ENCODE data around the gene GPR157. TPM values are rescaled to one million over a fixed set of nuclear protein-coding genes. Genes with fewer than 3 reads are reported as not detected.
A peak's percentile ranks its signal among the peaks of the same experiment; 100 is the strongest.

Gene GPR157
- polyA plus RNA-seq, 3 donors: 0.56 to 1.1 (median 0.72) TPM

GRCh38 chr1:9143250-9143649, 14.3 kb upstream of the GPR157 start:
- DNase-seq: peak; percentile 53 to 75 (median 74)
- WGBS (ENCODE audit: insufficient coverage): 56% methylated on average over 6 of the region's 7 CpGs
- H3K4me3 Mint-ChIP-seq: no peak overlapping the region
- Histone ChIP-seq H3K36me3 (replicated peaks in 1 of 2; ENCODE audit: control insufficient read depth in 1 of 2, insufficient read depth in 2 of 2, low read length in 2 of 2) (no peaks in the 10 kb centered on the region), H4K20me1 (ENCODE audit: insufficient read depth, low read length) (no peaks in the 10 kb centered on the region), H3K79me2 (ENCODE audit: insufficient read depth, low read length) (no peaks in the 10 kb centered on the region), H2AFZ (ENCODE audit: insufficient read depth, low read depth, low read length, poor library complexity, severe bottlenecking) (peak overlapping the region; percentile 70), H3K27me3 (ENCODE audit: control insufficient read depth in 2 of 2, insufficient read depth in 2 of 2, low read length in 2 of 2) (no peaks in the 10 kb centered on the region), H3K9me3 (replicated peaks in 1 of 2; ENCODE audit: control insufficient read depth in 1 of 2, insufficient read depth in 1 of 2, low read length in 2 of 2) (no peaks in the 10 kb centered on the region), H3K4me2 (replicated peaks; ENCODE audit: extremely low read depth, low read length, poor library complexity, severe bottlenecking) (peak overlapping the region; percentile 22), H3K27ac (ENCODE audit: low read depth in 1 of 2, low read length in 2 of 2) (peak overlapping the region; percentile 22 to 59), H3K9ac (ENCODE audit: insufficient read depth, low read length, poor library complexity, severe bottlenecking) (peak overlapping the region; percentile 27), H3K4me1 (ENCODE audit: control insufficient read depth in 1 of 2, insufficient read depth in 2 of 2, low read length in 2 of 2) (peaks cover 18 to 21% of the 10 kb centered on the region in 2 donors), H3K4me3 (replicated peaks in 1 of 3; ENCODE audit: low read depth in 2 of 3, low read length in 3 of 3) (peak overlapping the region in 1 of 3 experiments; percentile 0)
- no peak for TF ChIP-seq CTCF (IDR thresholded peaks at IDR 0.05)
- H3K27ac Mint-ChIP-seq: peak overlapping the region in 5 of 7 donors; percentile 35 to 77 (median 46)
- no peaks in the 10 kb centered on the region for H3K36me3 Mint-ChIP-seq
- H3K9me3 Mint-ChIP-seq: peaks cover 0 to 3% (median 0%) of the 10 kb centered on the region in 7 donors
- H3K4me1 Mint-ChIP-seq: peaks cover 24% of the 10 kb centered on the region
- H3K27me3 Mint-ChIP-seq (ENCODE audit: low read depth in 3 of 3): peaks cover 5 to 6% (median 5%) of the 10 kb centered on the region in 3 donors
- intact Hi-C loops (cut with micrococcal nuclease): loop anchor here in 1 of 2 donors (5.0 kb wide), 1 partner anchor 54 kb away; no protein-coding TSS in a partner anchor

- intact Hi-C loops (cut with micrococcal nuclease): loop anchor here (5.0 kb wide), 2 partner anchors 42 to 57 kb away; no protein-coding TSS in a partner anchor
- no peaks in the 10 kb centered on the region for H3K9me3 ChIP-seq (replicated peaks in 1 of 2; ENCODE audit: control insufficient read depth in 1 of 2, insufficient read depth in 1 of 2, low read length in 2 of 2)
- Mint-ChIP-seq H3K27me3 (ENCODE audit: low read depth in 3 of 3) (peaks cover 9 to 14% (median 9%) of the 10 kb centered on the region in 3 donors), H3K27ac (no peak overlapping the region), H3K4me1 (peaks cover 28% of the 10 kb centered on the region), H3K9me3 (peaks cover 0 to 3% (median 0%) of the 10 kb centered on the region in 7 donors), H3K36me3 (no peaks in the 10 kb centered on the region), H3K4me3 (no peak overlapping the region)
- H3K4me1 ChIP-seq (ENCODE audit: control insufficient read depth in 1 of 2, insufficient read depth in 2 of 2, low read length in 2 of 2): peaks cover 26 to 28% of the 10 kb centered on the region in 2 donors
- no peak overlapping the region for H2AFZ ChIP-seq (ENCODE audit: insufficient read depth, low read depth, low read length, poor library complexity, severe bottlenecking)
- WGBS (ENCODE audit: insufficient coverage): no CpG with 5 or more reads among the region's 2 CpGs
- no peak overlapping the region for H3K9ac ChIP-seq (ENCODE audit: insufficient read depth, low read length, poor library complexity, severe bottlenecking)
- H3K27ac ChIP-seq (ENCODE audit: low read depth in 1 of 2, low read length in 2 of 2): no peak overlapping the region
- no peaks in the 10 kb centered on the region for H3K36me3 ChIP-seq (replicated peaks in 1 of 2; ENCODE audit: control insufficient read depth in 1 of 2, insufficient read depth in 2 of 2, low read length in 2 of 2)
- no peak overlapping the region for H3K4me2 ChIP-seq (replicated peaks; ENCODE audit: extremely low read depth, low read length, poor library complexity, severe bottlenecking)
- no peaks in the 10 kb centered on the region for H4K20me1 ChIP-seq (ENCODE audit: insufficient read depth, low read length)
- no peak for TF ChIP-seq CTCF (IDR thresholded peaks at IDR 0.05)
- H3K79me2 ChIP-seq (ENCODE audit: insufficient read depth, low read length): no peaks in the 10 kb centered on the region
- H3K4me3 ChIP-seq (replicated peaks in 1 of 3; ENCODE audit: low read depth in 2 of 3, low read length in 3 of 3): no peak overlapping the region
- peaks cover 0 to under 1% of the 10 kb centered on the region in 2 donors for H3K27me3 ChIP-seq (ENCODE audit: control insufficient read depth in 2 of 2, insufficient read depth in 2 of 2, low read length in 2 of 2)
- no peak for DNase-seq
Measured at GRCh38 chr1:9139930-9140329, 11.0 kb upstream of the GPR157 start.
